Kidney tubule cell (primary cell): ENCODE measurements around the gene ADPRHL1.

ENCODE experiments used
- DNase-seq: peaks from one replicate; pipeline ENCODE4 v3.0.0-alpha.2; 2018; ENCODE audit warnings: low spot score

Gene ADPRHL1

DNA sequence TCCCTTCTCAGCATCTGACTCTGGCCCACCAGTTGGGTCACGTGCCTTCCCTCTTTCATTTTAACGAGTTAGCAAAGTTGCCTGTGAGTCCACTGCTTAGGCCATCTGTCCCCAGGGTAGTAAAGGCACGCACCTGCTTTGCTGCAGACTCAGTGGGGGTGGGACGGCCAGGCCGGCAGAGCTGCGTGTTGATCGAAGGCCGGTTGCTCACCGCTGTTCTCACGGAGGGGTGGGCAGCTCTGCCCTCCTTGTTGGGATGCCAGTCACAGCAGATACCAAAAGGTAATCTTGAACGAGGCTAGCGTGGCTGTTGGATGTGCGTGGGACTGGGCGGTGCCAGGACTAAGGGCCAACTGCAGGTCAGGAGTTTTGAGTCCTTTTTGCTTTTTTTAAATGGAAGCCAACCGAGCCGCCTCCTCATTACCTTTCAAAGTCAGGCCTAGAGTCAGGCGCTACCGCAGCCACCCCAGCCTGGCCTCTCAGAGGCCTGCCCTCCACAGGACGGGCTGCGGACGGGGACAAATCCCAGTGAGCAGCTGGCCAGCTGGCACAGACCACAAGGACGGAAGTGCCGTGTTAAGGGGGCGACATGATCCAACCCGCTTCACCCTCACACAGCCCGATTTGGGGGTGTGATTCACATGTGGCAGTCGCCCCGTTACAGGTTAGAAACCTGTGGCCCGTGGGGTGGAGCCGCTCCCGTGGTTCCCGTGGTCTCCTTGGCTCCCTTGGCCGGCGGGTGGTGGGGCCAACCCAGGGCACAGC is 20.6 kb downstream of the ADPRHL1 start:
- DNase-seq: no peak

DNA sequence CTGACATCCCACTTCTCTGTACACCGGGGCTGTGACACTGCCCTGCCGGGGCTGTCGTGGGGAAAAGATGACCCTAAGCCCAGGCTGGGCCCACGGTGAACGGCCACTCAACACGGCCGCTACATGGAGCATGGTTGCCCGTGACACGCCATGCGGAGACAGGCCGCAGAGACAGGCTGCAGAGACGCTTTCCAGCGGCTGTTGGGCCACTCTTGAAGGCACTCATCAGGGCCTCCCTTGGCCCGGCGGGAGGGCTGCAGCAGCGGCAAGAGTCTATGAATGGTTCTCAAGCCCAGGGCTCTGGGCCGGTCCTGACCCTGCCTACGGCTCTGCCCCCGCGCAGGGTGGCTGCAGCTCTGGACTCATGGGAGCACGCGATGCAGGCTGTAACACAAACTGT is 22.1 kb downstream of the ADPRHL1 start:
- DNase-seq: no peak

DNA sequence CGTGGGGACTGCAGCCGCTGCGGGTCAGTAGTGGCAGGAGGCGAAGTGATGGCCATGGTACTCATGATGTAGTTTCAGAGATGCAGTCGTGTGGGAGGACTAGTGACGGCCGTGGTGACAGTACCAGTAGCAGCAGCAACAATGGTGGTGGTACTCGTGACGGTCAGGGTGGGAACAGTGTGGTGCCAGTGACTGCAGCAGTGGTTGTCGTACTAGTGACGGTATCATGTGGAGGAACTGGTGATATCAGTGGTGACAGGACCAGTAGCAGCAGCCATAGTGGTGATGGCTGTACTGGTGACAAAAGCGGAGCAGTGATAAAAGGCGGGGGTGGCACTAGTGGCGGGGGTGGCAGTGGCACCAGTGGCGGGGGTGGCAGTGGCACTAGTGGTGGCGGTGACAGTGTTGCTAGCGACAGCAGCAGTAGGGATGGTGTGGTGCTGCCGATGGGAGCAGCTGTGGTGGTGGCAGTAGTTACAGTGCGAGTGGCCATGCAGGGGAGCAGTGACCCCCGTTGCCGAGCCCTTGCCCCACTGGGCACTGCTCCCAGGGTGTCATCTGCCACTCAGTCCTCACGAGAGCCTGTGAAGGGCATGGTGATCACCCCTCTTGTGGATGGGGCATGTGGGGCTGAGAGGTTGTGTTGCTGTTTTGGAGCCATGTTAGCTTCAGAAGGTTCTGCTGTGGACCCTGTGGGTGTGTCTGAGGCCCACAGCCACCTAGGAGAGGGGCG is 22.7 kb downstream of the ADPRHL1 start:
- no peak for DNase-seq

DNA sequence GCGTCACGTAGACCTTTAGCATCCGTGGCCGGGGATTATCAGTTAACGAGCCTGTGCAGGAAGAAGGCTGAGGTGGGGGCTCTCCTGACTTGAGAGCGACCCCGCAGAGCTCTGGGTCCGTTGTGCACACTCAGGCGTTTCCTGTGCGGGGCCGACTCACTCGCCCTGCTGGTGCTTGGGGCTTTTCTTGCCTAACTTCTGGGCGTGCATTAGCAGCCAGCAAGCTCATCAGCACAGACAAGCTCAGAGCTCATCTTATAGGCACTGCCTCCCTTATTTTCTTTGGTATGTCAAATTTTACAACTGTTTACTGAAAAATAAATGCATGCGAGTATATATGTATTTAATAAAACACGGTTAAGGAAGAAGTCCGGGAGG is 23.7 kb downstream of the ADPRHL1 start:
- no peak for DNase-seq

DNA sequence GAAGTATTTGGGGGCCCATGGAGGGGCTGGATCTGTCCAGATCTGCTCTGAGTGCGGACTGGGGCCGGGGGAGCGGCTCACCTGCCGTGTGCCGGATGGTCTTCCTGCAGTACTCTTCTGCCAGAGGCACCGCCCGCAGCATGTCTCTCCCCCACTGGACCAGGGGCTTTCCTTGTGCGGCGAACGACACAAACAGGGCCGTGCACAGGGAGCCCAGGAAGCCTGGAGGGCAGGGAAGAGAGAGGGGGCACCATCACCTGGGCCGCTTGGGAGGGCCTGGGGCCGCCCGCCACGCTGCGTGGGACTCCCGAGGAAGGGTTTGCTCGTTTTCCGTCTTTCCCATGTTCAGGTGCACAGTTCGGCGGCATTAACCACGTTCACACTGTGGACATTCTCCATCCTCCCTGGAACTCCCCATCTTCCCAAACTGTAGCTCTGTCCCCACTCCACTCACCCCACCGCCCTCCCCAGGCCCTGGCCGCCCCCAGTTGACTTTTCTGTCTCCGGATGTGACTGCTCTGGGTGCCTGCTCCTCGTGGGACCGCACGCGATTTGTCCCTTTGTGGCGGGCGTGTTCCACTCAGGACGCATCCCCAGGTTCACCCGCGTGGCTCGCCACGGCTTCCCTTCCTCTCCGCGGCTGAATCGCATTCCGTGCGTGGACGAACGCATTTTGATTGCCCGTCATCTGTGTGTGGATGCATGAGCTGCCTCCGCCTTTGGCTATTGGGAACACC is 24.2 kb downstream of the ADPRHL1 start:
- DNase-seq: no peak

DNA sequence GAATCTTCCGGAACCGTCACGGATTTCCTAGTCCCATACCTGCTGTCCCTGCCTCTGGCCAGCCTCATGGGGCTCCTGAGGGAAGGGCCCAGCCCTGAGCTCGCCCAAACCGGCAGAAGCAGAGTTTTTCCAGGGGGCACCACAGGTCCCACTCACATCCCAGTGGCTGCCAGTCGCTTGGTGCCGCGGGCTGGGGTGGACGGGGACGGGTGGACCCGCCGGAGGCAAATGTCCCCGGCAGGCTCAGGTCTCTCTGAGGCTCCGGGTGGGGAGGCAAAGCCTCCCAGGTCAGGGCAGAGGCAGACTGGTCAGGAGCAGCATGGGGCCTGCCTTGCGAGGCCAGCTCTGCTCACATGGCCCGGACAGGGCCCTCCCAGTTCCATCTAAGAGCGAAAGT is 24.8 kb downstream of the ADPRHL1 start:
- DNase-seq: no peak

DNA sequence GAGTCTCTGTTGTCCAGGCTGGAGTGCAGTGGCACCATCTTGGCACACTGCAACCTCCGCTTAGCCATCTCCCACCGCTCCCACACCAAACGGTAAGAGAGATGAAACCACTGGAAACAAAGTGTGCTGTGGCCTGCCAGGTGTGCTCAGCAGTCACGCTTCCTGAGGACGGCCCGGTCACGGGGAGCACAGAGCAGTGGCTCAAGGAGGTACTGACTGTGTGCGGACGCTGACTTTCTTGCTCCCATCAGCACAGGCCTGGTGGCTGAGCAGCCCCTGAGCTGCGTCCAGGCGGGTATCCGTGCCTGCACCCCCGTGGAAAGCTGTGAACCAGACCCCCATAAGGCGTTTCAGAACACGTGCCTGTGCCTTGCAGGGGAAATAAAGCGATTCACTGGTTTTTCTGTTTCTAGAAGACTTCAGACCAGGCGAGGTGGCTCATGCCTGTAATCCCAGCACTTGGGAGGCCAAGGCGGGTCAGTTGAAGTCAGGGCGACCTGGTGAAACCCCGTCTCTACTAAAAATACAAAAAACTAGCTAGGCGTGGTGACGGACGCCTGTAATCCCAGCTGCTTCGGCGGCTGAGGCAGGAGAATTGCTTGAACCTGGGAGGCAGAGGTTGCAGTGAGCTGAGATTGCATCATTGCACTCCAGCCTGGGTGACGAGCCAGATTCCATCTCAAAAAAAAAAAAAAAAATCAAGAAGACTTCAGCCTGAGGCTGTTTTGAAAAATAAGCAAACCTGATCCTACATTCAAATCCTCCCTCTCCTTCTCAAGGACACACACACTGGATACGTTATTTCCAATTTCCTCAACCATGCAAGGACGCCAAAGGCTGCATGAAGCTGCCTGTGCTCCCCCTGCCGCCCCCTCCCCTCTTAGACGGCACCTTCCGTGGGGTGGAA is 25.5 kb downstream of the ADPRHL1 start:
- DNase-seq: no peak

DNA sequence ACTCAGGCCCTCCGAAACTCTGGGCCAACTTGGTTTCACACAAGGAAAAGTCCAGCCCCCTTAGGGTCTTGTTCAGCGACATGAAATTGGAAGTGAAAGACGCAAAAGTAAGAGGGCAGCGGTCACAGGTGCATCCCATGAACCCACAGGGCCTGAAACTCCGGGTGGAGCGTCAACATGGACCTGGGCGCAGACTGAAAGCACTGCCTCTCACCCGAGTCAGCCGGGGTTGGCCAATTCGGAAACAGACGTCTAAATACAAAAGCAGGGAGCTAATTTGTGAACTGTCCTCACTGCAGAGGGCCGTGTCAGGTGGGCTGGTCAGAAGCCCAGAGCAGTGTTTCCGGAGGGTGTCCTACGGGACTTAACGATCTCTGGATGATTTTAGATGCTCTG is 26.7 kb downstream of the ADPRHL1 start:
- no peak for DNase-seq

DNA sequence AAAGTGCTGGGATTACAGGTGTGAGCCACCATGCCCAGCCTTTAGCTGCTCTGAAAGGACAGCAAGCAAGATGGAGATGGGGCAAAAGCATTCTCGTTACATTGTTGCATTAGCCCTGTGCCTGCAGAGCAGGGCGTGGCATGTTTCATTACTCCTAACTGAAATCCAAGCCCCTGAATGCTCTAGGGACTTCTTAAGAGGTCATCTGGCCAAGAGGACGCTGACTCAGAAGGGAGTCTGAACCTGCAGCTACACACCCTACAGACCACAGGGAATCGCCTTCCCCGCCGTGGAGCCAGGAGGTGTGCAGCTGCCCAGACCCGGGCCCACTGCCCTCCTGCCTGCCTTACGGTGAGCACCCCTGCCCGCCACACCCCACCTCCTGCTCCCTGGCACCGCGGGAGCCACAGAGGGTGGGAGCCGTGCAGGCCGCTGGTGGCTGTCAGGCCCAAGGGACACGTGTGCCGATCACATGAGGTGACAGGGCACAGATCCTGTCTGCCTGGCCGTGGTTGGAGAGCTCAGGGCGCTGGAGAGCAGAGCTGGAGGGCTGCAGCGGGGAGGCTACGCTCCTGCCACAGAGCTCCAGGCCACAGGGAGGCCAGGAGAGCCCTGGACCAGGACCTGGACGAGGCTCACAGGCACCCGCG is 27.2 kb downstream of the ADPRHL1 start:
- no peak for DNase-seq

DNA sequence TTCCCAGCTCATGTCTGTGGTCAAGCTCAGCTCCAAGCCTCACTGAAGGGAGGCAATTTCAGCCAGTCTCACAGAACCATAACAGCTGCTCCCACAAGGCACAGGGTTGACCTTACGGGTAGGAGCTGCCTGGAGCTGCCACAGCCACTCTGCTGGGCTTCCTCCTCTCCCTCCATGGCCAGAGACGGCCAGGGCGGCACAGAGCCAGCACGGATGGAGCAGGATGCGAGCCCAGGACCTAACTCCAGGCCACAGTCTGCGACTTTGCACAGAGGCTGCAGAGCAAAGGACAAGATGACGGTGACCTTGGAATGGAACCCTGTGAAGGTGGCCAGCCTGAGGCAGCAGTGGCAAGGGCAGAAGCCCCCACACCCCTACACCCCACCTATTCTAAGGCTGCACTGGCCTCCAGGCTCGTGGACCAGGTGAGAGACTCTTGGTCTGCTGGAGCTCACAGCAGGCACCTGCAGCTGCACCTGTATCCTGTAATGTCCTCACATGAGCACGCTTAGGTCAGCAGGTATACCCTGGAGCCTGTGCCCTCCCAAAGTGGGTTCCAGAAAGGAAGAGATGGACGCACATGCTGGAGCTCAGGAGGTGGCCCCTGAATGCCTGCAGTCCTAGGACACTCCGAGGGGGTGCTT is 29.6 kb downstream of the ADPRHL1 start:
- no peak for DNase-seq

DNA sequence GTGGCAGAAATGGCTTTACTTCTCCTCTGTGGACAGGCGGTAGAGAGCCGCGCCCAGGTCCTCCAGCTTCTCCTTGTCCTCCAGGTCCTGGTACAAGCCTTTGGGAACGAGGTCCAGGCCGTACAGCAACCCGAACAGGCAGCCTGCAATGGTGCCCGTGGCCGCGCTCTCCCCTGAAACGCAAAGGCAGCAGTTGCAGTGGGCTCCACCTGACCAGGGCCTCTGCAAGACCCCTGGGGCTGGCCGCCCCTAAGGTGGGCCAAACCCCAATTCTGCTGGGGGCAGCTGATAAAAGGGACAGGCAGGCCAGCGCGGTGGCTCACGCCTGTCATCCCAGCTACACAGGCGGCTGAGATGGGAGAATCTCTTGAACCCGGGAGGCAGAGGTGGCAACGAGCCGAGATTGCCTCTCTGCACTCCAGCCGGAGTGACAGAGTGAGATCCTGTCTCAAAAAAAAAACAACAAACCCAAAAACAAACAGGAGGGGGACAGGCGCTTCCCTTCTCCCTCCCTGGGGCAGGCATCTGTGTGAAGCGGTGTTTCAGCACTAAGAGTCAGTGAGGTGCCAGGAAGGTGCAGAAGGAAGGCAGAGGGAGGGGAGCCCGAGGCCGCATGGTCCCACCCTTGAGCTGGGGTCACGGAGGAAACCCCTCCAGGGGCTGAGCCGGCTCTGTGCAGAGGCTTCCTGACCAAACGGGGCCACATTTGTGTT is 30.3 kb downstream of the ADPRHL1 start:
- DNase-seq: no peak

DNA sequence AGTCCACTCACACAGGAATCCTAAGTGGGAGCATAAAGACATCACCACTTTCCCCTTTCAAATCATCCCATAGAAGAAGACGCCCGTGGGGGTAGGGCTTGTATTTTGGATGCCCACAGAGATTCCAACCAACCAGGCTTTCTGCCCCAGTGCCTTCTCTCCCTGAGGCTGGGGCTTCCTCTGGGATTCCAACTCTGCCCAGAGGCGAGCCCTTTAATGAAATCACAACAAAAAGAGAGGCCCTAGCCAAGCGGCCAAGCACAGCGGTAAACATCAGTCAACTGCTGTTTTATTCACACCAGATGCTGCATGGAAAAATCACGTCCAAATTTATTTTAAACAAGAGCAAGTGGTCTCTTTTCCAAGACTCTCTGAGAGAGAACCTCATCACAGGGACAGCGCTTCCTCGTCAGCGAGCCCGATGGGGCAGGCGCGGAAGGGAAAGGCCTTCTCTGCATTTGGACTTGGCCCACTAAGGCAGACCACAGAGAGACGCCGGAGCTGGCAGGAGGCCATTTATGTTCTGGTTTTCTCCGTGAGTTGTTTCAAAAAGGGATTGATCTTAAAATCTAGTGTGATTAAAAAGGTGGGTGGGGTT is 31.5 kb downstream of the ADPRHL1 start:
- no peak for DNase-seq

DNA sequence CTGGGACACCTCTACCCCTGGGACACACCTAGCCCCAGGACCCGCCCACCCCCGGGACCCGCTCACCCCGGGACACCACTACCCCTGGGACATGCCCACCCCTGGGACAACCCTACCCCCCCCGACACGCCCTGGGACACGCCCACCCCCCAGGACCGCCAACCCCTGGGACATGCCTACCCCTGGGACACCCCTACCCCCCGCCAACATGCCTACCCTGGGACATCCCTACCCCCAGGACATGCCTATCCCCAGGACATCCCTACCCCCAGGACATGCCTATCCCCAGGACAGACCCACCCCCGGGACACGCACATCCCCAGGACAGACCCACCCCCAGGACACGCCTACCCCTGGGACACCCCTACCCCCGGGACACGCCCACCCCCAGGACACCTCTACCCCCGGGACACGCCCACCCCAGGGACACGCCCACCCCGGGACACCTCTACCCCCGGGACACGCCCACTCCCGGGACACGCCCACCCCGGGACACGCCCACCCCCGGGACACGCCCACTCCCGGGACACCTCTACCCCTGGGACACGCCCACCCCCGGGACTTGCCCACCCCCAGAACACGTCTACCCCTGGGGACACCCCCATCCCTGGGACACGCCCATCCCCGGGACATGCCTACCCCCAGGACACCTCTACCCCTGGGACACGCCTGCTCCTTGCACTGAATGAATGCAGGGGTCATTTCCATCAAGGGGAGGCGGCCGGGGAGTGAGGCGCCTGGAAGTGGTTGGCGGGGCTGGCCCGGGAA is 32.3 kb downstream of the ADPRHL1 start:
- DNase-seq: no peak

DNA sequence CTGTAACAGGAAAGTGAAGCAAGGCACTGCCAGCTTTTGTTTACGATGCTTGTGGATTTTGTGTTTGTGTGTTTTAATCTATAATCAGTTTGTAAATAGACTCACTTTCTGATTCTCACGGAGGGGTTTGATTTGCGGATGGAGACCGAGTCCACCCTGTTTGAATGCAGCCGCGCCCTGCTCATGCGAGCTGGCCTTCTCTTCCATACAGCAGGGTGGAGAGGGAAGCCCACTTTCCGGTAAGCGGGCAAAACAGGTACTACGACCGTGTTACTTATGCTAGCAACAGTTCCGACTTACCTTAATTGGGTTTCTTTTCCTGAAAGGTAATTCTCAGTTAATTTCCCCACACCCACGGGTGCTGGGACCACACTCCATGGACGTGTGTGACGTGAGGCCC is 33.1 kb downstream of the ADPRHL1 start:
- DNase-seq: no peak

DNA sequence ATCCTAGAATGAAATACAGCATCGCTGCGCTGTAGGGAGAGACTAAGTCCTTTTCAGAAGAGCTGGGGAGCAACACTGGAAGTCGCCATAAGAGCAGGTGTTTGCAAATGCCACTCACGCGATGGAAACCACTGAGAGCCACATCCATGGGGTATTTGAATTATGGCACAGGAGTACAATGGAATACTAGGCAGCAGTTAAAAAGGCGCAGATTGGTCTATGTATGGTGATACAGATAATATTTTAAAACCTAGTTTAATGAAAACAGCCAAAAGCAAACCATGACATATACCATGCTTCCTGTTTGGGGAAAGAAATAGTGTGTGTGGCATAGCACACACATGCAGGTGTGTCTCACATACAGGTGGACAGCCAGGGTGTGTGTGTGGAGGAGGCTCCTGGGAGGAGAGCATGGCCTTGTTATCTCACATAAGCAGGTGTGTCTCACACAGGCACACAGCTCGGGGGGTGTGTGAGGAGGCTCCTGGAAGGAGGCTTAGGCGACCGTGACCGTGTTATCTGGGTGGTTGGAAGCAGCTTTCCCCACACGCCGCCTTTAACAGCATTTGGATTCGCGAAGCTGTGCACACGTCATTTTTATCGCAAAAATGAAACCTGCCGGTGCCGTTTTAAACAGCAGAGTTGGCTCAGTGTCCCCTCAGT is 33.6 kb downstream of the ADPRHL1 start:
- no peak for DNase-seq

DNA sequence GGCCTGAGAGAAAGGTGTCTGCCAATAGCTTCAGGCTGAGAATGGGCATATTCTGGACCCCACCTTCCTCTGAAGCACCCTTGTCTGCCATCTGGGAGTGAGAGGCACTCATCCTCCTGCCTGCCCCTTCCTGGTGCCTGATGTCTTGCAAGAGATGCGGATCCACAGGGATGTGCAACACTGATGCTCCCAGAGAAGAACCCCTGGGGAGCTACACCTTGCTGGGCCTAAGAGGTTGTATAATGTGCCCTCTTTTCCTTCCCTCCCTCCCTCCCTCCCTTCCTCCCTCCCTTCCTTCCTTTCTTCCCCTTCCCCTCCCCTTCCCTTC is 34.6 kb downstream of the ADPRHL1 start:
- DNase-seq: no peak

DNA sequence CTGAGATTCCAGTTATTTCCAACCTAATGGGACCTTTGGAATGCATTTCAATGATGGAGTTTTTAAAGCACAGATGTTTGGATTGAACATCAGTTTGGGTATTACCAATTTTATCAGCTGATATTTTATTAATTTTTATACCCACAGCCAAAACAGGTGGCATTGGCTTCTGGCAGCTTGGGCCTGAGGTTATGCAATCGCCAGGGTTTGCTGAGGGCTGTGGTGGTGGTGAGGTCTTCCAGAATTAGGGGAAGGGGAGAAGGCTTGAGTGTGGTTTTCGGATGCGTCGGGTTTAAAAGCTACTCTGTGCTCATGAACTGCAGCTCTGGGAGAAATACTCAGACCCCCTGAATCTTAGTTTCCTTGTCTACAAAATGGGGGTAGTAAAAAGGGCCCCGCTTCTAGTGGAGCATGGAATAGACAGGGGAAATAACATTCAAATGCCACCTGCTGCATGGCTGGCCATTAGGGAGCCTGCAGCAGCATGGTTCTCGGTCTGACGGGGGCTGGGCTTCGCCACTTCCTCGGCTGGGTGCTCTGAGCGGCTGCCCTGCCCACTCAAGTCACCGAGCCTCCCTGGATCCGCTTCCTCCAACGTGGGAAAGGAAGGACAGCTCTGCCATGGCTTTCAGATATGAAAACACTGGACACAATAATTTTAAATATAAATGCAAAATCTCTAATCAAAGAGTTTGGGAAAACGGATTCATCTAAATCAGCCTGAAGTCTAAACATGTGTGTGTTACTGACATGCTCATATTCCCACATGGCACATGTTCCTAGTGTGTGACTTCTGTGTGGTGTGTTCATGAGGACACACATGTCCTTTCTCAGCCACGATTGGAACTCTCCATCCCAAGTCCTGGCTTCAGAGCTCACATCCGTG is 35.2 kb downstream of the ADPRHL1 start:
- no peak for DNase-seq
